ENCODE results near the gene SLC2A6.

The SLC2A6 gene

GRCh38 chr9:133430244-133430643 lies 48.7 kb downstream of the SLC2A6 start:
- no peak for DNase-seq

GRCh38 chr9:133429641-133430161 lies 49.2 kb downstream of the SLC2A6 start:
- DNase-seq = no peak

- no peak for DNase-seq
Observed at GRCh38 chr9:133429214-133429613, 49.7 kb downstream of the SLC2A6 start.

GRCh38 chr9:133428617-133429101 lies 50.2 kb downstream of the SLC2A6 start:
- DNase-seq = no peak

- DNase-seq = no peak
Observed at GRCh38 chr9:133427658-133428348, 51.1 kb downstream of the SLC2A6 start.

GRCh38 chr9:133426011-133426410 lies 52.9 kb downstream of the SLC2A6 start:
- DNase-seq = no peak

GRCh38 chr9:133425049-133425632 lies 53.8 kb downstream of the SLC2A6 start:
- no peak for DNase-seq

GRCh38 chr9:133424187-133424586 lies 54.7 kb downstream of the SLC2A6 start:
- DNase-seq = no peak

GRCh38 chr9:133423216-133423615 lies 55.7 kb downstream of the SLC2A6 start:
- DNase-seq = no peak

GRCh38 chr9:133421615-133422542 lies 57.0 kb downstream of the SLC2A6 start, which contains the start of gene ADAMTS13:
Gene ADAMTS13, plus strand, starts transcription at chr9:133422367. Its CDS starts 77 bp downstream, at chr9:133422444.
- no peak for DNase-seq

Data from activated naive CD4-positive, alpha-beta T cell treated with anti-CD3 and anti-CD28 coated beads, Interleukin-2, amount 50 U/mL, for 16 hours (primary cell).